GM12872 (cell line): ENCODE results near the gene B4GALT7.

Source experiments
- CTCF ChIP-seq: IDR thresholded peaks from 3 replicates; pipeline ENCODE4 v1.5.1; 2011; ENCODE audit warnings: low read depth, mild to moderate bottlenecking, low read length, moderate library complexity; ENCODE audit not compliant: insufficient read depth

B4GALT7 gene

GRCh38 chr5:177599731-177600507, at the start of gene B4GALT7:
Gene B4GALT7, plus strand, starts transcription at chr5:177600132. Its CDS starts 79 bp downstream, at chr5:177600211.
- no peak for TF ChIP-seq CTCF

- no peak for TF ChIP-seq CTCF
These were observed 47.0 kb upstream of the B4GALT7 start for GRCh38 chr5:177552839-177553455.

GRCh38 chr5:177553671-177554429, 46.1 kb upstream of the B4GALT7 start:
- no peak for TF ChIP-seq CTCF

- TF ChIP-seq CTCF = 0 out of 3 replicates have a peak, but pooled peaks have one; percentile 21
These were observed 45.3 kb upstream of the B4GALT7 start, which contains the start of gene FAM193B for GRCh38 chr5:177554474-177555111. Gene FAM193B, minus strand, starts transcription at chr5:177554563. Its CDS starts 105 bp downstream, at chr5:177554458.

GRCh38 chr5:177555228-177555627, 44.7 kb upstream of the B4GALT7 start:
- TF ChIP-seq CTCF = no peak

GRCh38 chr5:177555665-177556064, 44.3 kb upstream of the B4GALT7 start:
- no peak for TF ChIP-seq CTCF
